ENCODE data around the gene ZKSCAN4.

- TF ChIP-seq CTCF (IDR thresholded peaks at IDR 0.05) (no peak), POLR2A (IDR thresholded peaks at IDR 0.05) (no peak)
Observed at GRCh38 chr6:28295326-28295725, 43.3 kb upstream of the ZKSCAN4 start.
